Measurements from ENCODE around the gene ITGB1. TPM values are rescaled to one million over a fixed set of nuclear protein-coding genes. Genes with fewer than 3 reads are reported as not detected.

Gene ITGB1
- total RNA-seq, 2 donors from 2014 or later, result 101 to 119 TPM

DNA sequence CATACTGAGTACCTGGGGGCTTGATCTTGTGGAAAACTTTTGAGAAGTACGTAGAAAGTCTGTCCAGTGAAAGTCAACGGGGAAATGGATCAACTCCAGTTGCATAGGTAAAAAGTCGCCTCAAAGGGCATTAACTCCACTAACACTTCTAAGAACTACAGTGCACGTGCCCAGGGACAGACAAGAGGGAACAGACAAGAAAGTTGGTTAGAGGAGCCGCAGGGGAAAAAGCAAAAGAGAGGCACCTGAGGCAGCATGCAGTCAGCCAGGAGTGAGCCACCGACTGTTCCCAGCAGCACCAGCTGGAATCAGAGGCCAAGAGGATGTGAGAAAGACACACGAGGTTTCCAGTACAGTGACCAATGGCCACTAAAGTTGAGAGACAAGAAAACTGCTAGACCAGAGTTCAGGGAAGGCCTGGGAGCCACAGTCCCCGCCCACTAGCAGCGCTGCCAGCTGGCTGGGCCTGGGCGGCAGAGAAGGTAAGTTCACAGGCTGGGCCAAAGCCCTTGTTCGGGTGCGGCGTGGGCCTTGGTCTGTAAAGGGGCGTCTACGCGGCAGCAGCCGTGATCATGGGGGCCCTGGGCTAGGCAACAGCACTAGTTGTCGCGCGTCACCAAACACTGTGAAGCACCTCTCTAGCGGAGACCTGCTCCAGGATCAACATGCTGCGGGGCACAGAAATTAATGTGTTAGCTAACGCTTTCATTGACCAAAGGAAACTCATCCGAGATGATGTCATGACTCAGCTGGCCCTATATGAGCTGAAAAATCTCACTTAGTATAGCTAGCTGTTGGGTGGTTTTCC is 14.0 kb downstream of the ITGB1 start:
- Mint-ChIP-seq H3K27me3 (no peaks in the 10 kb centered on the region), H3K4me1 (ENCODE audit: low read depth in 2 of 2) (peaks cover 54 to 62% of the 10 kb centered on the region in 2 donors), H3K36me3 (no peaks in the 10 kb centered on the region), H3K4me3 (peak overlapping the region; percentile 50), H3K27ac (peak overlapping the region; percentile 52 to 88), H3K9me3 (no peaks in the 10 kb centered on the region)
- no peak for ATAC-seq
- DNase-seq (ENCODE audit: low spot score), result no peak

DNA sequence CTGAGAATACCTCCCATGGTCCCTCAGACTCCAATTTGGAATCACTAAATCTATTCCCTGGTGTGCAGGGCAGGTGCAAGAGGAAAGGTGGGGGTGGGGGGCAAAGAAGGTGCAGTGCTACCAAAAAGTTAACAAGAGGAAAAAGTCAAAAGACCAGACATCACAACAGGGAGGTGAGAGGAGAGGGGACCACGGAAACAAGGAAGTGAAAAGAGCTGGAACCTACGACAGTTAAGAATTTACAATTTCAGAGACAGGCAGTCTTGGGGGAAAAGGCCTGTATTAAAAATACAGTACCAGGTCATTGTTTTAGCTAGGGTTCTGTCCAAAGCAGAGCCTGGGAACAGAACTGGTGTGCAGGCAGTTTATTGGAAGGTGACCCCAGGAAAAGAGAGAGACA is 14.6 kb downstream of the ITGB1 start:
- peaks cover 54 to 62% of the 10 kb centered on the region in 2 donors for H3K4me1 Mint-ChIP-seq (ENCODE audit: low read depth in 2 of 2)
- H3K9me3 Mint-ChIP-seq, result no peaks in the 10 kb centered on the region
- peak overlapping the region; percentile 50 for H3K4me3 Mint-ChIP-seq
- no peaks in the 10 kb centered on the region for H3K36me3 Mint-ChIP-seq
- ATAC-seq (no peak), DNase-seq (ENCODE audit: low spot score) (no peak)
- no peaks in the 10 kb centered on the region for H3K27me3 Mint-ChIP-seq
- H3K27ac Mint-ChIP-seq, result peak overlapping the region; percentile 52 to 88

DNA sequence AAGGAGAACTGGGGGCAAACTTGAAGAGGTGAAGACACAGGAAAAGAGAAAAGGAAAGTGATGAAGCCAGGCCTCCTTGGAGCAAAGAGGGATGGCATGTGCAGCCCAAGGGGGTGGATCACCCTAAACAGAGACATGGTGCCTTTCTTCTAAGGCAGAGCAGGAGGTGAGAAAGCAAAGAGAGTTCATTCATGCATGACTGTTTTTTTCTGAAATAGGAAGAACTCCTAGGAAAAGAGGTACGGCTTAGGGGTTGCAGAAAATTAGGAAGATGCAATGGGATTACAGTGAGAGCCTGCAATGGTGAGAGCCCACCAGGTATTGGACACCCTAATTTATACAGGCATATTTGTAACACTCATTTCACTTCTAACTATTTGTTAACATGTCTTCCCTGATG is 15.9 kb downstream of the ITGB1 start:
- Mint-ChIP-seq H3K36me3 (no peaks in the 10 kb centered on the region), H3K4me1 (ENCODE audit: low read depth in 2 of 2) (peaks cover 54 to 59% of the 10 kb centered on the region in 2 donors), H3K27ac (peak overlapping the region in 1 of 2 donors; percentile 6), H3K4me3 (peak overlapping the region; percentile 3), H3K27me3 (no peaks in the 10 kb centered on the region), H3K9me3 (no peaks in the 10 kb centered on the region)
- DNase-seq (ENCODE audit: low spot score) (no peak), ATAC-seq (no peak)

DNA sequence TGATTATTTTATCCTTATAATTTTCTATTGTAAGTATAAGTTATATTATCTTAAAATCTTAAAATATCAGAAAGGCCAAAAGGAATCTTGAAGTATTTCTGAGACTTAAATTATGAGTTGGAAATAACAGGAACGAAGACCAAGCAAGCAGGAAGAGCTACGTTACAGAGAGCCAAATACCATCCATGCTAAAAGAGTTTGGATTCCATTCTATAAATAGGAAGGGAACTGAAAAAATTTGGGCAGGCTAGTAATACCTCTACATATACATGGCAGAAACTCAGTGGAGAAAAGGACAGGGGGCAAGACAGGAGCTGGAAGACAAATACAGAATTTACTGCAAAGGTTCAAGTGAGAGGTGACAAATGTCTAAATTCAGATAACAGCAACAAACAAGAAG is 16.7 kb downstream of the ITGB1 start:
- no peaks in the 10 kb centered on the region for H3K27me3 Mint-ChIP-seq
- H3K9me3 Mint-ChIP-seq, result no peaks in the 10 kb centered on the region
- H3K27ac Mint-ChIP-seq, result peak overlapping the region in 1 of 2 donors; percentile 6
- H3K4me3 Mint-ChIP-seq, result peak overlapping the region; percentile 3
- peaks cover 54 to 58% of the 10 kb centered on the region in 2 donors for H3K4me1 Mint-ChIP-seq (ENCODE audit: low read depth in 2 of 2)
- ATAC-seq, result no peak
- H3K36me3 Mint-ChIP-seq, result no peaks in the 10 kb centered on the region
- no peak for DNase-seq (ENCODE audit: low spot score)

DNA sequence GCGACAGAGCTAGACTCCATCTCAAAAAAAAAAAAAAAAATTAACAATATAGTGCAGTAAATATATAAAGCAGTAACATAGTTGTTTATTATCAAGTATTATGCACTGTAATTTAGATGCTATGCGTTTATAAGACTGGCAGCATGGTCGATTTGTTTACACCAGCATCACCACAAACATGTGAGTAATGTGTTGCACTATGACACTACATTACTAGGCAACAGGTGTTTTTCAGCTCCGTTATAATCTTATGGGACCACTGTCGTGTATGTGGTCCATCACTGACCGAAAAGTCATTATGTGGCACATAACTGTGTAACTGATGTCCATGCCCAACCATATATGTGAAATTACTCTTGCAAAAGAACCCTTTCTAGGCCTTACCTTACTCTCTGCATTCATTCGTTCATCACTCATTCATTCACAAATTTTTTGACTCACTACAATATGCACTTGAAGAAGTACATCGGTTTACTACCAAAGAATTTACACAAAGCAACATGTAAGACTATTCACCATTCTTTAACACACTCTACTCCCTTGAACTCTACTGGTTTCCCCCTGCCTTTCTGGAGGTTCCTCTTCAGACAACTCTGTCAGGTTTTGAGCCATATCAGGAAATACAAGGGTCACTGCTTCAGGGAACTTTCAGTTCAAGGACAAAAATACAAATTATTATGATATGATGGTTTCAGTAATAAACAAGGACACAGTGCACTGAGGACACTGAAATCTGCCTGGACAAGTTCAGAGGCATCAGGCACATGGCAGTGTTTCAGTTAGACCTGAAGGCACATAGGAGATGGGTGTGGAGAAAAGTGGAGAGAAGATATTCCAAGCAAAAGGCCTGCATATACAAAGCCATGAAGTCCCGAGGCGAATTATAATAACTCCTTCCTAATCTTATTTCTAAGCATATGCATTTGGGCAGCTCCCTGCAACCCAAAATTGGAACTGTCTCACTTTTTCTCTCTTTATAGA is 17.4 kb downstream of the ITGB1 start:
- Mint-ChIP-seq H3K9me3 (no peaks in the 10 kb centered on the region), H3K27ac (peak overlapping the region in 1 of 2 donors; percentile 6), H3K4me3 (peak overlapping the region; percentile 31), H3K36me3 (peaks cover 3% of the 10 kb centered on the region), H3K27me3 (no peaks in the 10 kb centered on the region), H3K4me1 (ENCODE audit: low read depth in 2 of 2) (peaks cover 49 to 60% of the 10 kb centered on the region in 2 donors)
- ATAC-seq (peak in 1 of 2 donors; percentile 60), DNase-seq (ENCODE audit: low spot score) (no peak)

DNA sequence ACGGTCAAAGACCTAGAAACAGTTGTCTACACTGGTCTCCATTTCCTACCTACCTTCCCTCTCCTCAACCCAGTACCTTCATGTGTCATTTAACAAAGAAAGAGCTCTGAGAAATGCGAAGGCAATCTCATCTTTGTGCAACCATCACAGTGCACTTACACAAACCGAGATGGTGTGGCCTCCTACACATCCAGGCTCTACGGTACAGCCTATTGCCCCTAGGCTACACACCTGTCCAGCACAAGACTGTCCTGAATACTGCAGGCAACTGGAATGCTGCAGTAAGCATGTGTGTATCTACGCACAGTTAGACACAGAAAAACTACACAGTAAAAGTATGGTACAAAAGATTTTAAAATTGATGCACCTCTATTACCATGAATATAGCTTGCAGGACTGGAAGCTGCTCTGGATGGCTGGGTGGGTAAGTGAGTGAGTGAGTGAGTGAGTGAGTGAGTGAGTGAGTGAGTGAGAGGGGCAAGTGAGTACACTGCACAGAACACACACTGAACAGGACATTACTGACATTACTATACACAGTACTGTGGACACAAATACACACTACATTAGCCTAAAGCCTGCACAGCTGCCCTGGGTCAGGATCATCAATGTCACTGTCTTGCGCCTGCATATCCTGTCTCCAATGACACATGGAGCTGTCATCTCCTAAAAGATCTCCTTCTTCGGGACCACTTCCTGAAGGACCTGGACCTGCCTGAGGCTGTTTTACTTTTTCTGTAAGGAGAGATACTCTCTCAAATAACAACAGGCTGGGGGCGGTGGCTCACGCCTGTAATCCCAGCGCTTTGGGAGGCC is 18.5 kb downstream of the ITGB1 start:
- peak in 1 of 2 donors; percentile 48 for ATAC-seq
- DNase-seq (ENCODE audit: low spot score), result no peak
- no peaks in the 10 kb centered on the region for H3K9me3 Mint-ChIP-seq
- no peaks in the 10 kb centered on the region for H3K27me3 Mint-ChIP-seq
- H3K4me1 Mint-ChIP-seq (ENCODE audit: low read depth in 2 of 2), result peaks cover 51 to 61% of the 10 kb centered on the region in 2 donors
- peak overlapping the region; percentile 72 to 93 for H3K27ac Mint-ChIP-seq
- H3K4me3 Mint-ChIP-seq, result peak overlapping the region; percentile 47
- H3K36me3 Mint-ChIP-seq, result peaks cover 9% of the 10 kb centered on the region

DNA sequence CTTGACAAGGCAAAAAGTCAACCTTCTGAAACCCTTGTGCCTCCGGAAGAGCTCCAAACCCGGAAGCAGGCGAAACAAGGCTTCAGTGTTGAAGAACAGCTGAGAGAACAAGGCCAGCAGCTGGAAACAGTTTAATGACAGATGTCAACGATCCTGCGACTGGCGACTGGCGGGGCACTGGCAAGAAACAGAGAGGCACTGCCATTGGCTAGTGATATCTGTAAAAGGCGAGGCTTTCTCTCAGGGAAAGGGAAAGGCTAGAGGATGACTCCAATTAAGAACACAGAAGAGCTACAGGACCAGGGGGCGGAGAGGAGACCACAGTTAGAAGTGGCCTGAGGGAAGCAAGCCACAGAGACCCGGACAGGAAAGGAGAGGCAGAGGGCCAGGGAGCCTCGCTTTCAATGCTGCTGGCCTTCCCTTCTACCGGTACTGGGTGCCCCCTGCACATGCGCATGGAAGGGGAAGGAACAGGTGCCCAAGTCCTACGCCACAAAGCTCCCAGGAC is 19.4 kb downstream of the ITGB1 start:
- H3K27ac Mint-ChIP-seq, result peak overlapping the region; percentile 72 to 93
- no peaks in the 10 kb centered on the region for H3K9me3 Mint-ChIP-seq
- H3K27me3 Mint-ChIP-seq, result no peaks in the 10 kb centered on the region
- peaks cover 47 to 54% of the 10 kb centered on the region in 2 donors for H3K4me1 Mint-ChIP-seq (ENCODE audit: low read depth in 2 of 2)
- H3K36me3 Mint-ChIP-seq, result peaks cover 9% of the 10 kb centered on the region
- DNase-seq (ENCODE audit: low spot score) (no peak), ATAC-seq (peak; percentile 41 to 48)
- peak overlapping the region; percentile 64 for H3K4me3 Mint-ChIP-seq

DNA sequence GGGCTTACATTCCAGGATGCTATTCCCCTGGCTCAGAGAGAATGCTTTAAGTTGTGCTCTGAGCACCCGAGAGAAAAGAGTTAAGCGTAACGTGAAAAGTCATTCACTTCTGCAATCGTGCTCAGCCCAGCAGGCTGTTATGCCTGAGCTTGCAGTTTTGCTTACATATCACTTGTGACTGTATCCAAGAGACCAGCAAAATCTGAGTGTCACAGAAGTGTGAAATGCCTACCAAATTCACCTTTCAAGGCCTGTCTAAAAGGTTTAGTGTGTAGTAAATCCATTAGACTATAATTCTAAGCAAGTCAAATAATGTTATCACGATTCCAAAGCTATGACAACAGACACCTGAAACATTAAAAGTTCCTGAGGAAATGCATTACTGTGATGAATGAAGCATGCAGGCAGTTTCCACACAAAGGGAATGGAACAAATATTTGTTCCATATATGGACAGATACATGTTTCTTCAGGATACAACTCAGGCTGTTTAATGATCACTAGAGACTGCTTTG is 20.1 kb downstream of the ITGB1 start:
- Mint-ChIP-seq H3K27me3 (no peaks in the 10 kb centered on the region), H3K27ac (peak overlapping the region; percentile 72 to 93), H3K36me3 (peaks cover 11% of the 10 kb centered on the region), H3K9me3 (no peaks in the 10 kb centered on the region), H3K4me1 (ENCODE audit: low read depth in 2 of 2) (peaks cover 44 to 50% of the 10 kb centered on the region in 2 donors), H3K4me3 (peak overlapping the region; percentile 64)
- no peak for ATAC-seq
- DNase-seq (ENCODE audit: low spot score), result no peak

DNA sequence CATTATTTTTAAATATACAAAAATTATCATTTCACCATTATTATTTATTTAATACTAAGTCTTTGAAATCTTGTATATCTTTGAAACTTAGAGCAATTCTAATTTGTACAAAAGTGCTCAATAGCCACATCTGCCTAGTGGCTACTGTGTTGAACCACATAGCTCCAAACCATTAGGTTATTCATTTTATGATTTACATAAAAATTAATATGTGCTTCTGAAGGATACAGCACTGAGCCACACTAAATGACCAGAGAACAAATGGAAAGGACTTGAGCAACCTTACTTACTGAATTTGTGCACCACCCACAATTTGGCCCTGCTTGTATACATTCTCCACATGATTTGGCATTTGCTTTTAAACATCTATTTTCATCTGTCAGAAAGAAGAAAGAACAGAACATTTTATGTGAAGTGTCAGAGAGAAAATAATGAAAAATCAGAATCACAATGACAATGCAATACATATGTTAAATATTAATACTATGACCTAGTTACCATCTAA is 25.8 kb downstream of the ITGB1 start:
- ATAC-seq (no peak), DNase-seq (ENCODE audit: low spot score) (no peak)
- H3K27ac Mint-ChIP-seq, result no peak overlapping the region
- no peaks in the 10 kb centered on the region for H3K9me3 Mint-ChIP-seq
- H3K27me3 Mint-ChIP-seq, result no peaks in the 10 kb centered on the region
- peaks cover 23 to 32% of the 10 kb centered on the region in 2 donors for H3K4me1 Mint-ChIP-seq (ENCODE audit: low read depth in 2 of 2)
- H3K36me3 Mint-ChIP-seq, result peaks cover 27% of the 10 kb centered on the region
- no peak overlapping the region for H3K4me3 Mint-ChIP-seq

DNA sequence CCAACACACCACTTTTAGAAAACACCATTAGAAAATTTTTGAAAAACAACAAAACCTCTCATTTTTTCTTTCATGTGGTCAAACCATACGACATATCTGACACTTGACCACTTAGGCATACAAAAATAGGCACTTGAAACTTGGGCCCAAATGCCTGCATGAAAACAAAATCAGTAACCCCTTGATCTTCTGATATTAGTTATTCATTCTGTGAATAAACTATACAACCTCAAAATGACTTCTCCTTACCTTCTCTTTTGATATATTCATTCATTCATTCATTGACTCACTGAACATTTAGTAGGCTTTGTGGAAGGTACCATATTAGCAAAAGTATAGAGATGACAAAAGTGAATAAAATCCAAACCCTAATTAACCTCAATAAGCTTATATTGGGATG is 26.4 kb downstream of the ITGB1 start:
- peak overlapping the region; percentile 15 to 33 for H3K27ac Mint-ChIP-seq
- ATAC-seq (no peak), DNase-seq (ENCODE audit: low spot score) (no peak)
- H3K9me3 Mint-ChIP-seq, result peaks cover 1% of the 10 kb centered on the region
- peaks cover 33% of the 10 kb centered on the region for H3K36me3 Mint-ChIP-seq
- H3K27me3 Mint-ChIP-seq, result no peaks in the 10 kb centered on the region
- H3K4me1 Mint-ChIP-seq (ENCODE audit: low read depth in 2 of 2), result peaks cover 23 to 35% of the 10 kb centered on the region in 2 donors
- no peak overlapping the region for H3K4me3 Mint-ChIP-seq

DNA sequence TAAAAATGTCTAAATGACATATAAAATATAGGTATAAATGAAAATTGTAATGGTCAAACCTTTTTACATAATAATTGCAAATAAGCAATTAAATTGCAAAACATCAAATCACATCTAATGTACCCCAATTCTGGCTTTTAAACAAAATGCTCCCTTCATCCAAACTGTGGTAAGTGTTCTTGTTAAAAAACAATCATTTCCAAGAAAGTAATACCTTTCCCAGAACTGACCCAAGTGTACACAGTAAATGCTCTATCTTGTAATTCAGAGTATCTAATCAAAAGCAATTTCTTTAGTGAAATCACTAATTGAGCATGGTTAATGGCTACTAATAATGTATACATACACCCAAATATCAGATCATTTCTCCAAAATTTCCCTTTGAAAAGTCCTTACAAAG is 28.0 kb downstream of the ITGB1 start:
- Mint-ChIP-seq H3K36me3 (peaks cover 39% of the 10 kb centered on the region), H3K27me3 (no peaks in the 10 kb centered on the region), H3K4me1 (ENCODE audit: low read depth in 2 of 2) (peaks cover 24 to 30% of the 10 kb centered on the region in 2 donors), H3K4me3 (no peak overlapping the region), H3K27ac (no peak overlapping the region), H3K9me3 (peaks cover 4% of the 10 kb centered on the region)
- no peak for ATAC-seq
- no peak for DNase-seq (ENCODE audit: low spot score)

DNA sequence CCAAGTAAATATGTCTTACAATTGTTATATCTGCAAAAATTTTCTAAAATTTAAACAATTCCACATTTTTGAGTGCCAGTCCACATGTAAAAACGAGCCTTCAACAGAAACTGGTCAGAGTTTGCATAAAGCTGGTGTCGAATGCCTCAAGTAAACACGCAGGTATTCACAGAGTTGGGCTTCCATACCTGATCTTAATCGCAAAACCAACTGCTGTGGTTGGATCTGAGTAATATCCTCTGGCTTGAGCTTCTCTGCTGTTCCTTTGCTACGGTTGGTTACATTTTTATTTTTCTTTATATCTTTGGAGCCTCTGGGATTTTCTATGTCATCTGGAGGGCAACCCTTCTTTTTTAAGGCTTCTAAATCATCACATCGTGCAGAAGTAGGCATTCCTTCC is 28.4 kb downstream of the ITGB1 start:
- H3K27ac Mint-ChIP-seq, result no peak overlapping the region
- no peak for ATAC-seq

More for the DNA sequence above, 28.4 kb downstream of the ITGB1 start:
- DNase-seq (ENCODE audit: low spot score), result no peak
- H3K27me3 Mint-ChIP-seq, result no peaks in the 10 kb centered on the region
- peaks cover 4% of the 10 kb centered on the region for H3K9me3 Mint-ChIP-seq
- no peak overlapping the region for H3K4me3 Mint-ChIP-seq
- H3K36me3 Mint-ChIP-seq, result peaks cover 35% of the 10 kb centered on the region
- H3K4me1 Mint-ChIP-seq (ENCODE audit: low read depth in 2 of 2), result peaks cover 21 to 30% of the 10 kb centered on the region in 2 donors
